MM.1S (cell line): ENCODE data around the gene RAB44.

Source experiments
- DNase-seq: peaks from one replicate; pipeline ENCODE4 v3.0.0-alpha.2; 2015
- H2AFZ ChIP-seq: fragments of 300-600 bp; sonication (generic); 2 replicates; pipeline ENCODE4 v1.6.0; 2016; ENCODE audit warnings: antibody characterized with exemption, low read length
- H3F3A ChIP-seq: fragments of 300-600 bp; sonication (generic); 2 replicates; pipeline ENCODE4 v1.6.1; 2016; ENCODE audit warnings: mild to moderate bottlenecking, antibody characterized with exemption, low read length, moderate library complexity, mixed read lengths; ENCODE audit not compliant: insufficient read depth
- H3K27ac ChIP-seq: fragments of 300-600 bp; sonication (generic); 2 replicates; pipeline ENCODE4 v1.5.1; 2016; ENCODE audit warnings: mild to moderate bottlenecking, low read length
- H3K27me3 ChIP-seq: fragments of 300-600 bp; sonication (generic); replicated peaks from 2 replicates; pipeline ENCODE4 v1.6.0; 2016; ENCODE audit warnings: low read length; ENCODE audit not compliant: insufficient read depth
- H3K36me3 ChIP-seq: fragments of 300-600 bp; sonication (generic); replicated peaks from 2 replicates; pipeline ENCODE4 v1.6.1; 2016; ENCODE audit warnings: mild to moderate bottlenecking, low read length, mixed read lengths; ENCODE audit not compliant: insufficient read depth
- H3K4me1 ChIP-seq: fragments of 300-600 bp; sonication (generic); 2 replicates; pipeline ENCODE4 v1.6.1; 2016; ENCODE audit warnings: low read length, mixed read lengths
- H3K4me2 ChIP-seq: fragments of 300-600 bp; sonication (generic); 2 replicates; pipeline ENCODE4 v1.6.0; 2016; ENCODE audit warnings: low read depth, low read length
- H3K4me3 ChIP-seq: fragments of 300-600 bp; sonication (generic); 2 replicates; pipeline ENCODE4 v1.5.1; 2016; ENCODE audit warnings: low read length, mixed read lengths
- H3K79me2 ChIP-seq: fragments of 300-600 bp; sonication (generic); 2 replicates; pipeline ENCODE4 v1.6.1; 2016; ENCODE audit warnings: mixed run types, low read length, mixed read lengths
- H3K9ac ChIP-seq: fragments of 300-600 bp; sonication (generic); 2 replicates; pipeline ENCODE4 v1.6.1; 2016; ENCODE audit warnings: low read length, mixed read lengths
- H3K9me2 ChIP-seq: fragments of 300-600 bp; sonication (generic); replicated peaks from 2 replicates; pipeline ENCODE4 v1.6.1; 2016; ENCODE audit warnings: mild to moderate bottlenecking, low read length, mixed read lengths; ENCODE audit not compliant: insufficient read depth
- H3K9me3 ChIP-seq: fragments of 300-600 bp; sonication (generic); replicated peaks from 2 replicates; pipeline ENCODE4 v1.6.1; 2016; ENCODE audit warnings: mild to moderate bottlenecking, low read length, mixed read lengths; ENCODE audit not compliant: insufficient read depth
- H4K20me1 ChIP-seq: fragments of 300-600 bp; sonication (generic); 2 replicates; pipeline ENCODE4 v1.6.1; 2016; ENCODE audit warnings: mild to moderate bottlenecking, low read length, moderate library complexity, mixed read lengths; ENCODE audit not compliant: insufficient read depth
- CTCF ChIP-seq: fragments of 300-600 bp; sonication (generic); IDR thresholded peaks from 2 replicates; pipeline ENCODE4 v1.5.1; 2016; ENCODE audit warnings: antibody characterized with exemption, low read length, mixed read lengths
- EZH2 ChIP-seq: fragments of 300-600 bp; sonication (generic); optimal IDR thresholded peaks from 2 replicates; pipeline ENCODE3; 2017; ENCODE audit warnings: low read depth, mild to moderate bottlenecking, antibody characterized with exemption, low read length, mixed read lengths
- EZH2phosphoT487 ChIP-seq: fragments of 300-600 bp; sonication (generic); IDR thresholded peaks from 2 replicates; pipeline ENCODE4 v1.6.1; 2018; ENCODE audit warnings: antibody characterized with exemption, low read length

The RAB44 gene

GRCh38 chr6:36699348-36699747, 1.7 kb downstream of the RAB44 start:
- no peaks in the 10 kb centered on the region for H3F3A ChIP-seq
- TF ChIP-seq EZH2phosphoT487 = no peak
- TF ChIP-seq CTCF = no peak
- no peak for TF ChIP-seq EZH2
- no peaks in the 10 kb centered on the region for H4K20me1 ChIP-seq
- no peaks in the 10 kb centered on the region for H3K36me3 ChIP-seq
- no peak overlapping the region for H3K4me2 ChIP-seq
- no peaks in the 10 kb centered on the region for H3K4me1 ChIP-seq
- no peak for DNase-seq
- H3K79me2 ChIP-seq = no peaks in the 10 kb centered on the region
- no peak overlapping the region for H2AFZ ChIP-seq
- H3K9me3 ChIP-seq = no peaks in the 10 kb centered on the region
- no peaks in the 10 kb centered on the region for H3K27me3 ChIP-seq
- no peaks in the 10 kb centered on the region for H3K9me2 ChIP-seq
- H3K9ac ChIP-seq = no peak overlapping the region
- no peak overlapping the region for H3K4me3 ChIP-seq
- H3K27ac ChIP-seq = no peak overlapping the region

GRCh38 chr6:36700071-36700812, 2.6 kb downstream of the RAB44 start:
- Histone ChIP-seq H3F3A (no peaks in the 10 kb centered on the region), H3K9ac (no peak overlapping the region), H3K9me2 (no peaks in the 10 kb centered on the region), H3K9me3 (no peaks in the 10 kb centered on the region), H3K27ac (no peak overlapping the region), H3K4me3 (no peak overlapping the region), H3K27me3 (no peaks in the 10 kb centered on the region), H2AFZ (no peak overlapping the region), H3K4me1 (no peaks in the 10 kb centered on the region), H3K36me3 (no peaks in the 10 kb centered on the region), H3K79me2 (no peaks in the 10 kb centered on the region), H4K20me1 (no peaks in the 10 kb centered on the region), H3K4me2 (no peak overlapping the region)
- no peak for TF ChIP-seq EZH2
- no peak for DNase-seq

GRCh38 chr6:36700831-36701230, 3.2 kb downstream of the RAB44 start:
- H3K9ac ChIP-seq = no peak overlapping the region
- H3K79me2 ChIP-seq = no peaks in the 10 kb centered on the region
- H3F3A ChIP-seq = no peaks in the 10 kb centered on the region
- no peaks in the 10 kb centered on the region for H3K4me1 ChIP-seq
- no peaks in the 10 kb centered on the region for H4K20me1 ChIP-seq
- no peaks in the 10 kb centered on the region for H3K9me3 ChIP-seq
- H3K9me2 ChIP-seq = no peaks in the 10 kb centered on the region
- H3K27me3 ChIP-seq = no peaks in the 10 kb centered on the region
- no peak overlapping the region for H3K4me3 ChIP-seq
- no peak for DNase-seq
- H3K36me3 ChIP-seq = no peaks in the 10 kb centered on the region
- no peak for TF ChIP-seq EZH2phosphoT487
- no peak for TF ChIP-seq CTCF
- no peak for TF ChIP-seq EZH2
- no peak overlapping the region for H3K27ac ChIP-seq
- no peak overlapping the region for H2AFZ ChIP-seq
- H3K4me2 ChIP-seq = no peak overlapping the region

- Histone ChIP-seq H2AFZ (no peak overlapping the region), H3K9ac (no peak overlapping the region), H3K4me3 (no peak overlapping the region), H3K9me2 (no peaks in the 10 kb centered on the region), H3K9me3 (no peaks in the 10 kb centered on the region), H3K4me2 (no peak overlapping the region), H4K20me1 (no peaks in the 10 kb centered on the region), H3F3A (no peaks in the 10 kb centered on the region), H3K4me1 (no peaks in the 10 kb centered on the region), H3K27ac (no peak overlapping the region), H3K27me3 (no peaks in the 10 kb centered on the region), H3K36me3 (no peaks in the 10 kb centered on the region), H3K79me2 (no peaks in the 10 kb centered on the region)
- TF ChIP-seq EZH2phosphoT487 (no peak), EZH2 (no peak), CTCF (peak; percentile 48)
- DNase-seq = peak; percentile 34
These were observed 3.9 kb downstream of the RAB44 start for GRCh38 chr6:36701401-36701991.
